ENCODE data around the gene CPNE4.
"Not testable (repeated sequence)": the region's sequence is repeated elsewhere in the genome, so short reads cannot be mapped to it uniquely, and the experiment has no call there.

CPNE4 gene

DNA sequence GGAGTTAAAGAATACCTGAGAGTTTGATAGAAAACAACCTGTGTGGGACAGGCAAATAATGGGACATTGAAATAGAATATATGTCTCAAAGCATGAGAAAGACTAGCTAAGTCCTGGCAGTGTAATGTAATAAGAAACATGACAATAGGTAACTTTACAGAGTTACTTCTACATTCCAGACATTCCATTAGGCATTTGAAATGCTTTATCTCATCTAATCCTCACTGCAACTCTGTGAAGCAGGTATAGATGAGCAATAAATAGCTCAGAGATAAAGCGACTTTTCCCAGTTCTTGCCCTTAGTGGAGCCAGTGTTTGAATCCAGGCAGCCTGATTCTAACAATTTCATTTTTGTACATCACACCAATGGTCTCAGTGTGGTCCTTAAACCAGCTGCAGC is 76.8 kb downstream of the CPNE4 start:
- no peak for DNase-seq

DNA sequence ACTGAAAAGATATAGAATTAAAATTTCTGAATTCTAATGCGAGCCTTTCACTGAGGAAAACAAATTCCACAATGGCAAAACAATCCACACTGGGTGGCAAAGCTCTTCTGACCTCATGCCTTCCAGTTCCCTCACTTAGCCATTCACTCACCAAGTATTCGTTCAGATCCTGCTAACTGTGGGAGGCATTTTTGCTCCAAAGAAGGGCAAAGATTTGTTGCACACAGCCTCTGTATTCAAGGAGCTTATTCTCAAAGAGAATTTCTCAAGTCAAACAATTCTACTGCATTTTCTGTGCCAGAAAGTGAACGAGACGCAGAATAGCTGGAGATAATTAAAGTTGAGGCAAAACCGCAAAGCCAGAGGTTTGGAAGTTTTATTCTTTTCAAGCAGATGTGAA is 77.3 kb downstream of the CPNE4 start:
- DNase-seq, result no peak

DNA sequence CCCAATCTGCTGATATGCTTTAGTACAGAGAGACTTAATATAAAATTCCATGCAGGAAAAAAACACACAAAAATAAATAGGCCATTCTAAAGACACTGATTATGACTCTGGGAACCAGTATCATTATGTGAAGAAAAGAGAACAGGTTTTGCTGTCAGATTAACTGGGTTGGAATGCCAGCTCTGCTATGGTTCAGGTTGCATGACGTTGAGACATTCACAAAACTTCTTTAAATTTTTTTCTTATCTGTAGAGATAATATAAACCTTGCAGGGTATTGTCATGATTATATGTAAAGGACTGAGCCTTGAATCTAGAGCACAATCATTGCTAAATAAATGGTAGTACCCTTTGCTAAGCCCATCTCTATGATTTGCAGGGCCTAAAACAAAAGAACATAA is 86.0 kb downstream of the CPNE4 start:
- no peak for DNase-seq

DNA sequence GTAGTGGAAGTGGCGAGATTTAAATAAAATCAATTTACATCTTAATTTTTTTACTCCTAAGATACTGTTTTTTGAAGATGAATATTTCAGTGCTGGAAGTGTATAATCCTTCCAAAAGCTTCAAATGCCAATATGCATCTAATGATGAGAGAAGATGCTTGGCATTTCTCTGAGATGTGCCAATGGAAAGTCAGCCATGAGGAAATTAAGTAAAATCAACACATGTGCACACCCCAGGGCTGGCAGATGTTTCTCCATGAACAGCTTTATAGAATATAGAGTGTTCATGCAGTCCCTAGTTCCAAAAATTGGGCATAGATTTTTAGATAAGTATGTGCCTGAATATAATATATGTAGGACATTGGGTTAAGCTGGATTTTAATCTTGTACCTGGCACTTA is 90.1 kb downstream of the CPNE4 start:
- DNase-seq, result no peak

DNA sequence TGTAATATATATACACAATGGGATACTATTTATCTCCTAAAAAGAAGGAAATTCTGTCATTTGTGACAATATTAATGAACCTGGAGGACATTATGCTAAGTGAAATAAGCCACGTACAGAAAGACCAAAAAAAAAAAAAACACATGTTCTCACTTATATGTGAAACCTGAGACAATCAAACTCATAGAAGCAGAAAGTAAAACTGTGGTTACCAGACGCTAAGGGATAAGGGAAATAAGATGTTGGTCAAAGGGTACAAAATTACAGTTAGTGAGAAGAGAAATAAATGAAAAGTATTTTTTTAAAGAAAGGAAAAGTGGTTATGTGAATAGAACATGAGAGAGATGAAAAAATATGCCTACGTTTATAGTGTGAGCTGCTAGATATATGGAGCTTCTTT is 101.1 kb downstream of the CPNE4 start:
- DNase-seq, result no peak

DNA sequence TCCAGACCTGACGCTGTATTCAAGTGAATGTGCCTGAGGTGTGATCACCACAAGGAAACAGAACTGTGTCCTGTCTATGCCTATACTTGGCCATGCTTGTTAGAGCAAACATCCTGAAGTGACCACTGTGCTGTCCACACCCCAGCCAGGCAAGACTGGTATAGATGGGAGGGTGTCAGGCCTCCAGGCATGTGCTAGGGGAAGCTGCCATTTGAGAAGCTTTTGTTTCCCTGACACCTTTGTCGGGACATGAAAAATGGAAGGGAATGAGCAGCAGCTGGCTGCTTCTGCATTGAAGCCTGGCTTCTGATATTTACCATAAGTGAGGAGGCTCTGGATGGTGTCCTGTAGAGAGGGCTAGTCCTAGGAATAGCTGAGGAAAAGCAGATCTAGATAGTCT is 106.2 kb downstream of the CPNE4 start:
- DNase-seq, result no peak

DNA sequence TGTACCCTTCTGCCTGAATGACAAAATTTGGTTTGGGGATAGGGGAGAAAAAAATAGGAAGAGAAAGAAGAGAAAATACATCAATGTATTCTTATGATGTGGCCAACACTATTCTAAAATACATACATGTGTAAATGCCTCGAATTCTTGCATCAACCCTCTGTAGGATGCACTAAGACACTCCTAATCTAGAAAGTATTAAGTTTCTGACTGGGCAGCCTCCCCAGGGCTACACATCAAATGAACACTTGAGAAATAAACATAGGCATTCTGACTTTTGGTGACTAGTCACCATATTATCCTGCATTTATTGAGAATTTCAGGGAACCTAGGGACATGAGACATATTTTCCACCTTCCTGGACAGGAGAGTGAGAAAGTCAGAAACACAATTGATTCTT is 109.2 kb downstream of the CPNE4 start:
- no peak for DNase-seq

DNA sequence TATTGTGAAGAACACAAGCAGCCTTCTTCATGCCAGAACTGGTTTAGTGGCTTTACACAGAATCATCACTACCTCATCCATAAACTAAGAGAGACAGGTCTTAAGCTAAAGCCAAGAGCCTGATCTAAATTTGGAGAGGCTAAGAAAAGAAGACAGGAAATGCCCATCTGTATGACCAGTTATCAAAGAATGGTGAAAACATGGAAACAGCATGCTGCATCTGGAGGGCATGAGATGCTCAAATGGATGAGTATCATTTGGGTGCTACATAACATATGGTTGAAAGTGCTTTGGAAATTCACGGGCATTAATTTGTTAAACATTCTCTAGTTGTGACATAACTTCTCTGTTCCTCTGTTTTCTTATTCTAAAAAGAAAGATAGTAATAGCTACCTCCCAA is 112.5 kb downstream of the CPNE4 start:
- no peak for DNase-seq

DNA sequence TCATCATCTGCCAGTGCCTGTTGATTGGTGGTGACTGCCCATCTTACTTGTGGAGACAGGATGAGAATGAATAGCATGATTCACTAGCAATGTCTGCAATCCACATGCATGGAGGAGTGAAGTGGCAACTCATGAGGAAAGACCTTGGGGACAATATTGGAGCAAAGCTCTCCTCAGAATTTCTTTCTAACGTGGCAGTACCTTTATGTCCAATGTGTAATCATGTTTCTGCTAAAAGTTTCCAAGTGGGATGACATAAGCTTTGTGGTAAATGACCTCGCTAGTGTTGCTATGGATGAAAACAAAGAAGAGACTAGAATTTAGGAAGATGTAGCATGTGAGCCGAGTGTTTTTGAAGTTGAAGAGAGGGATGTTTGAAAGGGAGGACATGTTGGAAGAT is 117.8 kb downstream of the CPNE4 start:
- DNase-seq, result no peak

DNA sequence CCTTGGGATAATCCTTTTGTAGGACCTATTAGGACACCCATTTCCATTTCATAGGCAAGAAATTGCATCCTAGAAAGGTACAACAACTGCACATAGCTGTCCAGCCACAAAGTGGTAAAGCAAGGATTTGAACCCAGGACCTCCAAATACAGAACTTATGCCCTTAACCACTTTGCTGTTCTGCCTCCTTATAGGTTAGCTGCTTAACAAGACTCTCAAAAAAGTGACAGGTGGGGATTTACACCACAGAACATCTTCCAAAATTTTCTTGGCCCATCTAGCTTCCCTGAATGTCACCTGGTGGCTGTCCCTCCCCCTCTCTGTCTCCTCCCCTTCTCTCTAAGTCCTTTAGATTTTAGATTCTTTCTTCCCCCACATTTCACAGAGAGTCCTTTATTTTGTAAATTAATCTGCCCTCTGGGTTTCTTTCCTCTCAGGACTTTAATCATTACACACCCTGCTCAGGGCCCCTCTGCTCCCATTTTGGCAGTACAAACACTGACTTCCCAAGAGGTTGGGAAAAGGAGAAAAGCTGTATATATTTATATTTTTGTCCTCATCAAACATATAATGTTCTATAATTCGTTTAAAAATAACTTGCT is 120.6 kb downstream of the CPNE4 start:
- DNase-seq, result no peak

DNA sequence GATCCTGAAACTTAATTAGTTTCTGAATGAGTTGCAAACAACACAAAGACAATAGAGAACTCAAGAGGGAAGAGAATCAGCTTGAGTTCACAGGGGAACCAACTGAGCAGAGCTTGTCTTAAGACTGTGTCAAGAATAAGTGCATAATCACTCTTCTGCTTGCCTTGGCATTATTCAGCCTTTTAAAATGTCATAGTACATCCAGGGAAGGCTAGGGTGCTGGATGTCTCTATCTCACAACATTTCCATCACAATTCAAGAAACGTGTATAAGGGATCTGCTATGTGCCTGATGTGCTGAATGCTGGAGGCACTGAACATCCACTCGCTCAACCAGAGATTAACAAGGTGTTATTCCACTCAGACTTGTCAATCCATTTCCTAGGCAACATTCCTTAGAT is 122.6 kb downstream of the CPNE4 start:
- DNase-seq, result no peak

DNA sequence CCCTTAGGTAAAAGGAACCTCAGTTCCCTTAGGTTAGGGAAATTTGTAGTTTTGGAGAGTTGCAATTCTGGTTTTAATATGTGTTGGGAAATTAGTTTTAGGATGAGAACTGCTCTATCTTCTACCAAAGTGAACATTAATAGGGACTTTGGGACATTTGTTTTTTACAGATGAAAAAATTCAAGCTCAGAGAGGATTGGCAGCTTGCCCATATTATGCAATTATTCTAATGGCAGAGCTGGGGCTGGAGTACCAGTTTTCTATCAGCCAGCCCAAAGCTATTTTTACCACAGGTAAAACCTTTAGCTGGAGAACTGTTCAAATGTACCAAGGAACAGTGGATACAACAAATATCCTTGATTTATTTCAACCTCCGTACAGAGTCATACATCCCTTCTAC is 127.0 kb downstream of the CPNE4 start:
- DNase-seq, result no peak

DNA sequence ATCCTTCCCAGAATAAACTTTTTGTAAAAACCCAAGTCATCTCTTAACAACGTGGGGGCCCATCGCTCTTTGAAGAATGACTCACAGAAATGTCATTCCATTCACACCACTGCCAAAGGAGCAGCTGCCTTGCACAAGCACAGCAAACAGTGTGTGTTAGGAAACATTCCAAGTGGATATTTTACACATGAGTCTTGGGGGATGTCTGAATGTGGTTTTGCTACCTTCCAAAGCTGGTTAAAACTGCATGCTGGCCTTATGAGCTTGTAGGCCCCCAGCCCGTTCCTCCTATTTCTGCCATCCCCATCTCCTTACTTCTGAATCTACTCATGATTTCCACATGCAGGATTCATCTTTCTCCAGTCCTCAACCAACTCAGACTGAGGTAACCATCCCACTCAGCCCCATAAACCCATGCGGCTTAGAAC is 130.8 kb downstream of the CPNE4 start:
- DNase-seq, result no peak

DNA sequence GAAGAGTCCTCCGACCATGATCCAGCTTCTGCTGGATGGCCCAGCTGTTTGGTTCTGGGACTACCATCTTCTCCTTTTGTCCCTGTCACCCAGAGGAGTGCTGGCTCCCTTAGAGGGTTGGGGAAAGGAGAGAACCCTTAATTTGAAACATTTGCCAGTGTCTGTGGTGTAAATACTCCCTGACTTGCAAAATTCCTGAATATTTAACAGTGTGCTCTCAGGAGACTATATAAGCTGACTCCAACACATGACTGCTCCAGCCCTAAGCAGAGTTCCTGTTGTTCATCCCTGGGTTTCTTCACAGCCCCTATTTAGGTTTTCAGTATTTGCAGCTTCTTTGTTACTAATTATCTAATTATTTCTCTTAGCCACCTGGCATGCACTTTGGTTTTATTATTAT is 133.1 kb downstream of the CPNE4 start:
- DNase-seq, result no peak

DNA sequence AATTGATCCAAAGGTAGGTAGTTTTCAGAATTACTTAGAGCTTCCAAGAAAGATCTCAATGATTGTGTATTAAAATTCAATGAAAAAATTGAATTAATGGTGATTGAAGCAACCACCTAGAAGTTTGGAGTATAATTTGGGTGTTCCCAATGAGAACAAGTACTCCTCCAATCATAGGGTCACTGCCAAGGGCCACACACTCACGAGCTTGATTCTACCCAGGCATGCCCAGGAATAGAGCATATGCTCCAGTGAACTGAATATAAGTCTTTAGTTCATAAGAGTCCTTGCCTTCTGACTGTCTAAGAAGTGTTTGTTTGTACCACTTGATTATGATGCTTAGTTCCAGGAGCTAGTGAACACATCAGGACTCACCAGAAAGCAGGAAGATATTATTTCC is 133.9 kb downstream of the CPNE4 start:
- no peak for DNase-seq

DNA sequence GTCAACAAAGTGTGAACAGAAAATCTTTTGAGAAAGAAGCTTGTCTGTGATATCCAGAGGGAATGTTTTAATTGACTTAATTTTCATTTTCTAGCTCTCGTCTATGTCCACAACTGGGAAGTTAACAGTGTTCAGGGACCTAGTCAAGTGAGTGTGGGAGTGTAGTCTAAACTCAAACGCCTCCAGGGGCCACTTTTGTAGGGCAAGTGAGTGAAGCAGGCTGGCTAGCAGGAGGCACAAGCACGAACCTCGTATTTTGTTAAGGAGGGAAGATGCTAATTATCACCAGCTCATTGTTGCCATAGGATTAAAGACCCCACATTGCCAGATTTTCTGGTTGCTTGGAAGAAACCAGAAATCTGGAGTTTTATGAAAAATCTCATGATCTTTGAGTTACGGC is 135.8 kb downstream of the CPNE4 start:
- DNase-seq, result no peak

DNA sequence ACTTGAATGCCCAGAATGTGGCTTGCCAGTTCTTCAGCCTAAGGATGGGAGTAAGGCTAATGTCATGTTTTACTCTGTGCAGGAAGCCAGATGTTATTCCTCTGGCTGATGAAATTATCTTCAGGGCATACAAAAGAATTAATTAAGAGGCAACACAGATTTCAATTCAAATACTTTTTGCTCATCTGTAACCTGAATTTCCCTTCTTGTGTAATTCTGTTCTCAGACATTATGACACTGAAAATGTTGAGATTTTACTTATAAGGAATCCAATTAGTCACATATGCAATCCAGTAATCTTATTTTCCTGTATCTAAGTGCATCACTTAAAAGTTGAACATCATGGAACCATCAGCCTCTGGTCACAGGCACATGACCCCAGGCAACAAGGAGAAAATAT is 136.5 kb downstream of the CPNE4 start:
- no peak for DNase-seq

DNA sequence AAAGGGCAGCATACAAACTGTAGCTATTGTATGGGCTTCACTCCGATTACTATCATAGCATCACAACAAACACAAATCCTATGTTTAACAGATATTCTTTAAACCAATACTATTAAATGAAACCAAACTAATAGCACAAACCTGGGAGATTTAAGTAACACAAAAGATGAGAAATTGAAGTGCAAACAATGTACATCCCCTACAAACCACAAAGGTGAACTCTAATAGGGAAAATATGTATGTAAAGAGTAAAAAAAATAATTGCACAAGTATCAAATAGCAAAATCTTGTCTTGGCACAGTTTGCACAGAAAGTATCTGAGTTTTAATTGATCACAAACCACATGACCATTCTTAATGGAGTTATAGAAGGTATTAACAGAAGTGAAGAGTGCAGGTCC is 138.5 kb downstream of the CPNE4 start:
- no peak for DNase-seq

DNA sequence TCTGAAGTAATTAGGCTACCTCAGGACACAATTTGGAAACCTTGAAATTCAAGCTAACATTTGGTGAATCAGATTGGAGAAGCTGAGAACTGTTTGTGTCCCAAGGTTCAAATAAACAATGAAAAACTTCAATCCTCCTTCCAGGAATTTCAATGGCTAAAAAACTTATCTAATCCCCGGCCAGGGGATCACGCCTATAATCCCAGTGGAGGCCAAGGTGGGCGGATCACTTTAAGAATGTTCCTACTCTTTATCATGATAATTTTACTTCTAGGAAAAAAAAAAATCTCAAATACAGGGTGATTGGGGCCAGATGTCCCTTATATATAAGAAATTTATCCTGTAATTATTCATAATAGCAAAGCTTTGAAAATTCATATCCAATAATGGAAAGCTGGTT is 139.0 kb downstream of the CPNE4 start:
- DNase-seq, result no peak

DNA sequence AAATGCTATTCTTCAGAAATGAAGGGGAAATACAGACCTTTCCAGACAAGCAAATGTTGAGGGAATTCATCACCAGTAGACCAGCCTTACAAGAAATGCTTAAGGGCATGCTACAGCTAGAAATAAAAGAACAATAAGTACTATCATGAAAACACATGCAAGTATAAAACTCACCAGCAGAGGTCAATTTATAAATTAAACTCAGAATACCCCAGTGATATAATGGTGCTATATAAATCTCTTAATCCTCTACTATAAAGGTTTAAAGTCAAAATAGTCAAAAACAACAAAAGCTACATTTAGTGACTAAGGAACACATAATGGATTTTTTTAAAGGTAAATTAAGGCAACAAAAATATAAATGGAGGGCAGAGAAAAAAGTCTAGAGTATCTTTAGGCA is 142.5 kb downstream of the CPNE4 start:
- no peak for DNase-seq

DNA sequence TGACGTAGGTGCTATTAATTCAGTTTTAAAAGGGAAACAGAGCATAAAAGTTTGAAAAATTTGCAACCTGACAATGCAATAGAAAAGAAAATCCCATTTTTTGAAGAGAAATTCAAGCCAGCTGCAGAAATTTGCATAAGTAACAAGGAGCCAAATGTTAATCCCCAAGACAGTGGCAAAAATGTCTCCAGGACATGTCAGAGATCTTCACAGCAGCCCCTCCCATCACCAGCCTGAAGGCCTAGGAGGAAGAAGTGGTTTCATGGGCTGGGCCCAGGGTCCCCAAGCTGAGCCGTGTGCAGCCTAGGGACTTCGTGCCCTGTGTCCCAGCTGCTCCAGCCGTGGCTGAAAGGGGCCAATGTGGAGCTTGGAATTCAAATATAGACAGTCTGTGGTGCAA is 148.9 kb downstream of the CPNE4 start:
- not testable (repeated sequence) for DNase-seq

DNA sequence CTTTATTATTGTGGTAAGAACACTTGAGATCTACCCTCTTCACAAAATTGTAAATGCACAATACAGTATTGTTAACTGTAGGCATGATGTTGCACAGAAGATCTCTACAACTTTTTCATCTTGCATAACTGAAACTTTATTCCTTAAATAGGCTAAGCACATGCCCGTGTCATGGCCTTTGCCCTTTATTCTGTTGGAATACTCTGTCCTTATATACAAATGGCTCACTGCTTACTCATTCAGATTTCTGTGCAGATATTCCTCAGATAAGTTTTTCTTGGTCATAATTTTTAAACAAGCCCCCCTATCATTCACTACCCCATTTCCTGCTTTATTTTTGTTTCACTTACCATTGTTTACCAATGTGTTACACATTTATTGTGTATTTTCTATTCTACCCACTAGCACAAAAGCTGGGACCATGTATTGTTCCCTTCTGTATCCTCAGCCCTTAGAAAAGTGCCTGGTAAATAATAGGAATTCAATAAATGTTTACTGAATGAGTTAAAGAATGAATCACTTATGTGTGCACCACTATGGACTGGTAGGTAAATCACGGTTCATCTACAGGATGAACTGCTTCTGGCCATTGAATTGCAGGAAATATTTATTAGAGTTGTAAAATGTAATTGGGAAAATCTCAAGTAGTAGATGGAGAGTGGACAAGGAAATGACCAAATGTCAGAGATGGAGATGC is 151.0 kb downstream of the CPNE4 start:
- no peak for DNase-seq

DNA sequence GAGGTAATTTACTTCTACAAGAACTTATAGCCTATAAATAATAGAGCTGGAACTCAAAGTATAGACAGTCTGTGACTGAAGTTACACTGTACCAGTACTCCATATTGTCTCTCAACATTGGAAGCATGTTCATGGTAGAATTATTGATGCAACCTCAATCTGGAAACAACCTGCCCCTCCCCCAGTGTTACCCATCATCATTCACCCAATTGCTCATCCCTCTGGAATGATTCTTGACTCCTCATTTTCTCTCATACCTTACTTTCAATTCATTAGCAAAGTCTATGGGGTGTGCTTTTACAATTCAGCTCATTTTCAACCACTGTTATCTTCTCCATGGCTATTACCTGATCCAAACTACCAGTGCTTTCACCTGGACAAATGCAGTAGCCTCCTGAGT is 151.7 kb downstream of the CPNE4 start:
- DNase-seq, result no peak

DNA sequence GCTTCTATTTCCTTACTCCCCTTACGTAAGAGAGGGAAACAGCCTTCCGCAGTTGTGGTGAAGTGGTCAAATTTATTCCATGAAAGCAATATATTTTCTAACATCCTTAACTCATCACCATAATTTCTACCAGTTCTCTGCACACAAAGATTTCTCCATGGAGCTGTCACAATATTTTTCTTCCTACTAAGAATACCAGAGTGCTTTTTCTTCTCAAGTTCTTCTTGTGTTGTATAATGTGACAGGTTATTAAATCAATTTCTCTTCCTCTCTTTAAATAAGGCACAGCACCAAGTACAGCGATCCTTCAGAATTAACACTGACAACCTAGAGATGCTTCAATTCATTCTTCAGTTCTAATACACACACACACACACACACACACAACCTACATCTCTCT is 153.0 kb downstream of the CPNE4 start:
- DNase-seq, result no peak

DNA sequence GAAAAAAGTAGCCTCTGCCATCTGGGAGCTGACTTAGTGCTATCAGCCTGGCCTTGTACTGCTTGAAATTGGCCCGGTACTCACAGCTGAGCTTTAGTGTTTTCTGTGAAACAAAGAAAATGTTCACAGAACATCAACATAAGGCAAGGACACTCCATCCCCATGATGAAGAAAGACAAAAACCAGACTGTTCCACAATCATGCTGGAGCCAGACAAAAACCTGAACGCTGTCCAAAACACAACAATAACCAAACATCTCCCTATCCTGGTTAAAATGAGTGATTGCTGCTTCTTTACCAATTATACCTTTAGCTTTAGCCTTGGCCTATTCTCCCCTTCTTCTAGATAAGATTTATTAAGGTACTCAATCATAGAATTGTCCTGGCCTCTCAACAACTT is 153.9 kb downstream of the CPNE4 start:
- DNase-seq, result no peak
